DMS53 (cell line): Measurements from ENCODE around the gene ATF5.

Experiments used
- DNase-seq: peaks from one replicate; lab custom pipeline; 2025; lab: John Stamatoyannopoulos, UW

Gene ATF5

GRCh38 chr19:49894879-49895565 is 34.0 kb upstream of the ATF5 start:
- DNase-seq: no peak

- no peak for DNase-seq
Observed at GRCh38 chr19:49895566-49896297, 33.3 kb upstream of the ATF5 start.

GRCh38 chr19:49896863-49897621 is 32.0 kb upstream of the ATF5 start, which contains the start of gene IL4I1:
Gene IL4I1, minus strand, starts transcription at chr19:49896887. Its CDS starts 727 bp downstream, at chr19:49896160.
- peak; percentile 34 for DNase-seq

GRCh38 chr19:49904136-49904535 is 24.9 kb upstream of the ATF5 start:
- DNase-seq: no peak

GRCh38 chr19:49906879-49907564 is 22.0 kb upstream of the ATF5 start:
- DNase-seq: no peak

- DNase-seq: no peak
Observed at GRCh38 chr19:49907745-49908446, 21.1 kb upstream of the ATF5 start.

GRCh38 chr19:49908480-49909420 is 20.3 kb upstream of the ATF5 start:
- no peak for DNase-seq

- DNase-seq: no peak
Observed at GRCh38 chr19:49910179-49910578, 18.8 kb upstream of the ATF5 start.

GRCh38 chr19:49911381-49912145 is 17.4 kb upstream of the ATF5 start:
- no peak for DNase-seq

- no peak for DNase-seq
Observed at GRCh38 chr19:49912965-49913685, 15.9 kb upstream of the ATF5 start.

GRCh38 chr19:49913720-49914119 is 15.3 kb upstream of the ATF5 start:
- no peak for DNase-seq

GRCh38 chr19:49915271-49915670 is 13.7 kb upstream of the ATF5 start:
- DNase-seq: peak; percentile 11

- DNase-seq: no peak
Observed at GRCh38 chr19:49916839-49917733, 11.9 kb upstream of the ATF5 start.

GRCh38 chr19:49918089-49918488 is 10.9 kb upstream of the ATF5 start:
- no peak for DNase-seq

- DNase-seq: no peak
Observed at GRCh38 chr19:49920624-49921363, 8.2 kb upstream of the ATF5 start.

- no peak for DNase-seq
Observed at GRCh38 chr19:49921871-49922795, 6.9 kb upstream of the ATF5 start.
